ENCODE measurements around the gene ABLIM2. TPM values are rescaled to one million over a fixed set of nuclear protein-coding genes. Genes with fewer than 3 reads are reported as not detected.

The ABLIM2 gene
- total RNA-seq, 1 experiment from 2014 or later = 2.7 TPM

- no peak for TF ChIP-seq EZH2 (IDR thresholded peaks at IDR 0.05; ENCODE audit: borderline replicate concordance, low read depth, low read length, poor library complexity, severe bottlenecking)
- no TSS peak for BruUV-seq (replicated peaks)
- CTCF ChIA-PET = no interaction called here
- Histone ChIP-seq H3K27me3 (replicated peaks; ENCODE audit: insufficient read depth, low read depth, low read length, poor library complexity) (no peaks in the 10 kb centered on the region), H3K9me3 (ENCODE audit: low read depth, low read length, poor library complexity, severe bottlenecking) (no peaks in the 10 kb centered on the region), H3K4me3 (ENCODE audit: low read depth, low read length, poor library complexity, severe bottlenecking) (no peak overlapping the region), H3K36me3 (ENCODE audit: insufficient read depth, low read length, poor library complexity, severe bottlenecking) (no peaks in the 10 kb centered on the region), H3K4me1 (ENCODE audit: insufficient read depth, low read length, poor library complexity, severe bottlenecking) (no peaks in the 10 kb centered on the region), H3K27ac (ENCODE audit: low read depth, low read length, poor library complexity, severe bottlenecking) (no peak overlapping the region)
- no peak for DNase-seq (ENCODE audit: low spot score)
- POLR2A ChIA-PET (ENCODE audit: low non-redundant PET) = interaction anchor here (0.7 kb wide), 1 partner anchor 39 kb away, joined by 3 read pairs; no protein-coding TSS in a partner anchor
- intact Hi-C loops (cut with micrococcal nuclease; ENCODE audit: unreplicated experiment) = no loop called here
Measured at GRCh38 chr4:8130346-8131066, 28.1 kb downstream of the ABLIM2 start.

GRCh38 chr4:8129785-8130184, 28.8 kb downstream of the ABLIM2 start:
- no peaks in the 10 kb centered on the region for H3K9me3 ChIP-seq (ENCODE audit: low read depth, low read length, poor library complexity, severe bottlenecking)
- H3K4me3 ChIP-seq (ENCODE audit: low read depth, low read length, poor library complexity, severe bottlenecking) = no peak overlapping the region
- no peaks in the 10 kb centered on the region for H3K27me3 ChIP-seq (replicated peaks; ENCODE audit: insufficient read depth, low read depth, low read length, poor library complexity)
- POLR2A ChIA-PET (ENCODE audit: low non-redundant PET) = no interaction called here
- no TSS peak for BruUV-seq (replicated peaks)
- DNase-seq (ENCODE audit: low spot score) = no peak
- H3K27ac ChIP-seq (ENCODE audit: low read depth, low read length, poor library complexity, severe bottlenecking) = no peak overlapping the region
- CTCF ChIA-PET = no interaction called here
- intact Hi-C loops (cut with micrococcal nuclease; ENCODE audit: unreplicated experiment) = no loop called here
- H3K36me3 ChIP-seq (ENCODE audit: insufficient read depth, low read length, poor library complexity, severe bottlenecking) = no peaks in the 10 kb centered on the region
- no peaks in the 10 kb centered on the region for H3K4me1 ChIP-seq (ENCODE audit: insufficient read depth, low read length, poor library complexity, severe bottlenecking)
- TF ChIP-seq EZH2 (IDR thresholded peaks at IDR 0.05; ENCODE audit: borderline replicate concordance, low read depth, low read length, poor library complexity, severe bottlenecking) = no peak
- TF ChIP-seq CTCF (conservative IDR thresholded peaks at IDR 0.05; ENCODE audit: low read depth, low read length) = no peak

GRCh38 chr4:8129136-8129535, 29.5 kb downstream of the ABLIM2 start:
- Histone ChIP-seq H3K36me3 (ENCODE audit: insufficient read depth, low read length, poor library complexity, severe bottlenecking) (no peaks in the 10 kb centered on the region), H3K27ac (ENCODE audit: low read depth, low read length, poor library complexity, severe bottlenecking) (no peak overlapping the region), H3K4me3 (ENCODE audit: low read depth, low read length, poor library complexity, severe bottlenecking) (no peak overlapping the region), H3K9me3 (ENCODE audit: low read depth, low read length, poor library complexity, severe bottlenecking) (no peaks in the 10 kb centered on the region), H3K4me1 (ENCODE audit: insufficient read depth, low read length, poor library complexity, severe bottlenecking) (no peaks in the 10 kb centered on the region), H3K27me3 (replicated peaks; ENCODE audit: insufficient read depth, low read depth, low read length, poor library complexity) (no peaks in the 10 kb centered on the region)
- TF ChIP-seq CTCF (conservative IDR thresholded peaks at IDR 0.05; ENCODE audit: low read depth, low read length) = no peak
- no peak for TF ChIP-seq EZH2 (IDR thresholded peaks at IDR 0.05; ENCODE audit: borderline replicate concordance, low read depth, low read length, poor library complexity, severe bottlenecking)
- BruUV-seq (replicated peaks) = no TSS peak
- intact Hi-C loops (cut with micrococcal nuclease; ENCODE audit: unreplicated experiment) = no loop called here
- DNase-seq (ENCODE audit: low spot score) = no peak
- POLR2A ChIA-PET (ENCODE audit: low non-redundant PET) = no interaction called here
- CTCF ChIA-PET = no interaction called here
